Body of pancreas (tissue), 4 donors: Measurements from ENCODE around the gene PLCH1.

ENCODE experiments used
- CTCF ChIP-seq, 7 experiments: fragments of 450-650 bp in 4 of 7; fragments of 200-600 bp in 3 of 7; sonication (generic) in 3 of 7; IDR thresholded peaks; one replicate each; pipeline ENCODE4 v1.5.1; 2016 to 2019; ENCODE audit warnings: antibody characterized with exemption in 7 of 7
- POLR2A ChIP-seq, 3 donors: fragments of 450-650 bp; IDR thresholded peaks; one replicate each; pipeline ENCODE4 v1.6.1; 2016; ENCODE audit warnings: antibody characterized with exemption in 3 of 3, mild to moderate bottlenecking in 2 of 3

GRCh38 chr3:155766206-155766605 is 21.3 kb upstream of the PLCH1 start:
- TF ChIP-seq CTCF (IDR thresholded peaks at IDR 0.05) (no peak), POLR2A (IDR thresholded peaks at IDR 0.05) (no peak)
